ENCODE measurements around the gene C9orf72. TPM values are rescaled to one million over a fixed set of nuclear protein-coding genes. Genes with fewer than 3 reads are reported as not detected.

Gene C9orf72
- total and polyA plus RNA-seq, 2 of the 4 experiments (the other 2 are of a cell fraction): 2.0 to 3.4 TPM

DNA sequence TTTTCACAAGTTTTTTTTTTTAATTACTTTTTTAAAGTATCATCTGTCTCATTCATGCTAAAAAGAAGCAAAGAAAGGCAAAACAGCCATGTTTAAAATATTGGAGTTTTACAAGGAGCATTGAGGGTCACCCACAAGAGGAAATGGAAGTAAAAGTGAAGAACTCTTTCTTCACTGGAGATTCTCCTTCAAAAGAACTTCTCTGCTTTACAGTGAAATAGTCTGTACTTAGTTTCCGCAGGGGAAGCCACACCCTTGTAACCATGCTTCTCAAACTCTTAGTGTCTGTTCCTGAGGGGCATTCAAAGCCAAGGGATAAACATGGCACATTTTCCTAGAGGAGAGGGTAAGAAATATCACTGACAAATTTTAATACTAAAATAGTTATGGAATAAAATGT lies 8.6 kb downstream of the C9orf72 start:
- H2AK5ac ChIP-seq (ENCODE audit: low read depth, low read length): no peak overlapping the region
- DNase-seq (no peak), ATAC-seq (ENCODE audit: low read depth) (no peak)
- H3K4me3 ChIP-seq (ENCODE audit: insufficient read depth, low read depth, low read length): no peak overlapping the region
- no peak overlapping the region for H3K4me2 ChIP-seq (ENCODE audit: low read depth, low read length)
- H3K4me1 ChIP-seq (ENCODE audit: control insufficient read depth, insufficient read depth, low read length): no peaks in the 10 kb centered on the region
- H2BK5ac ChIP-seq (ENCODE audit: low read depth, low read length, poor library complexity, severe bottlenecking): no peak overlapping the region
- no TSS peak for BruUV-seq (replicated peaks)
- H3K9me1 ChIP-seq (ENCODE audit: insufficient read depth, low read length): no peaks in the 10 kb centered on the region
- no peak overlapping the region for H3K14ac ChIP-seq (replicated peaks; ENCODE audit: low read depth, low read length)
- H2BK20ac ChIP-seq (ENCODE audit: low read depth, low read length): no peak overlapping the region
- no peak overlapping the region for H4K8ac ChIP-seq (ENCODE audit: low read depth in 2 of 2, low read length in 2 of 2)
- no peak overlapping the region for H3K9ac ChIP-seq (ENCODE audit: low read depth, low read length)
- no peak overlapping the region for H2BK120ac ChIP-seq (ENCODE audit: low read depth, low read length)
- H4K20me1 ChIP-seq (ENCODE audit: insufficient read depth, low read length): no peaks in the 10 kb centered on the region
- POLR2A ChIA-PET (ENCODE audit: unreplicated experiment): no interaction called here
- in situ Hi-C loops (cut with MboI; ENCODE audit: low sequenced_read_pairs) (no loop called here), intact Hi-C loops (cut with micrococcal nuclease) (no loop called here), dilution Hi-C loops (cut with HindIII; ENCODE audit: low sequenced_read_pairs, unreplicated experiment) (no loop called here)
- H3K36me3 ChIP-seq (ENCODE audit: control insufficient read depth, insufficient read depth, low read length): 0 out of 2 replicates have a peak, but pooled peaks cover 1% of the 10 kb centered on the region
- no peak overlapping the region for H3K4ac ChIP-seq (ENCODE audit: low read depth, low read length)
- no peak overlapping the region for H4K91ac ChIP-seq (ENCODE audit: insufficient read depth, low read depth, low read length)
- H2BK15ac ChIP-seq (ENCODE audit: low read depth, low read length): no peak overlapping the region
- CTCF ChIA-PET: interaction anchor here (0.7 kb wide), 1 partner anchor 569 kb away, joined by 5 read pairs; no protein-coding TSS in a partner anchor
- TF ChIP-seq, protein P1, sequence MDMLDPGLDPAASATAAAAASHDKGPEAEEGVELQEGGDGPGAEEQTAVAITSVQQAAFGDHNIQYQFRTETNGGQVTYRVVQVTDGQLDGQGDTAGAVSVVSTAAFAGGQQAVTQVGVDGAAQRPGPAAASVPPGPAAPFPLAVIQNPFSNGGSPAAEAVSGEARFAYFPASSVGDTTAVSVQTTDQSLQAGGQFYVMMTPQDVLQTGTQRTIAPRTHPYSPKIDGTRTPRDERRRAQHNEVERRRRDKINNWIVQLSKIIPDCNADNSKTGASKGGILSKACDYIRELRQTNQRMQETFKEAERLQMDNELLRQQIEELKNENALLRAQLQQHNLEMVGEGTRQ (IDR thresholded peaks at IDR 0.05; ENCODE audit: low read depth, low read length): no peak
- TF ChIP-seq NFE2L2 (IDR thresholded peaks at IDR 0.05; ENCODE audit: low read depth, low read length) (no peak), CHD1 (IDR thresholded peaks at IDR 0.05; ENCODE audit: low read depth, low read length) (no peak)
- H3K18ac ChIP-seq (ENCODE audit: low read depth, low read length): no peak overlapping the region
- H2AFZ ChIP-seq (replicated peaks; ENCODE audit: low read length, poor library complexity): no peak overlapping the region
- H3K9me3 ChIP-seq (ENCODE audit: control insufficient read depth, insufficient read depth, low read length): no peaks in the 10 kb centered on the region
- no peak overlapping the region for H2AK9ac ChIP-seq (replicated peaks; ENCODE audit: low read depth, low read length, poor library complexity)
- WGBS, 2 experiments (ENCODE audit: extremely low coverage in 2 of 2, insufficient read length in 1 of 2): no CpG with 5 or more reads among the region's 1 CpG
- no peak overlapping the region for H3K56ac ChIP-seq (ENCODE audit: extremely low read depth, insufficient read depth, low read length)
- 0 out of 4 replicates have a peak, but pooled peaks cover 0 to 3% of the 10 kb centered on the region in 2 experiments for H3K79me1 ChIP-seq (ENCODE audit: low read depth in 1 of 2, low read length in 2 of 2)
- no peak overlapping the region for H3K23ac ChIP-seq (ENCODE audit: low read depth, low read length)
- H3K27ac ChIP-seq (ENCODE audit: insufficient read depth, low read length): no peak overlapping the region
- H4K5ac ChIP-seq (ENCODE audit: low read depth, low read length): no peak overlapping the region
- no peaks in the 10 kb centered on the region for H3K27me3 ChIP-seq (ENCODE audit: control insufficient read depth, insufficient read depth, low read length)
